ENCODE results near the gene TBX2. TPM values are rescaled to one million over a fixed set of nuclear protein-coding genes. Genes with fewer than 3 reads are reported as not detected.

Gene TBX2
- total and polyA plus RNA-seq, 2 of the 13 experiments (the other 11 are each of a cell fraction or from before 2014, with no cell fraction given), result 2.8 to 15.3 TPM

DNA sequence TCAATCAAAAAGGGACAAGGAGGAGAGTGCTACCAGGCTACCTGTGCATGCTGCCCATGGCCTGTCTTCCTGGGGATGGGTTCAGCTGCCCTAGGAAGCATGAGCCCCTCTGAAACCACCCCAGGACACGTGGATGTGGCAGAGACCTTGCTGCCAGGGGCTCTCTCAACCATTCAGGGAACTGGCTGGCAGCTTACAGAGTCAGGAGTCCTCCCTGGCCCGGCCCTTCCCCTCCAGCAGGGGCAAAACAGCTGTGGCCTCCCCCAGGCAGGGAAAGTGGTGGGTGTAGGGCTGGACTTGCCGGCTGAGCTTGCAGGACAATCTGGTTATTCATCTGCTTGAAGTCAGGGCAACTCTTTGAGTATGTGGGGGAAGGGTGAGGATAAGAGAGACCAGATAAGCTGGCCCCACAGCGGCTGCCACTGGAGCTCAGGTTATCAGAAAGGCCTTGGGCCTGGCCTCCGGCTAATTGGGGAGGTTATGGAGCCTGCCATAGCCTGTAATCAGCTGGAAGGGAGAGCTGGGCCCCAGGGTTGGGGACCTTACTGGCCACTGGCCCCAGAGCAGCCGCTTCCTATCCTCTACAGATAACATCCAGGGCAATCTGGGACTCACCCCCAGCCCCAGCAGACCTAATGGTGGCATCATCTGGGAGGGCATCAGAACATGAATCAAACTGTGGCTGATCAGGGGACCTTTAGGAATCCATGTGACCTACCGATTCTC lies 5.6 kb upstream of the TBX2 start (continued):
- TF ChIP-seq ZNF484 (CRISPR knock-in tag; IDR thresholded peaks at IDR 0.05; ENCODE audit: borderline replicate concordance, low read depth), result no peak
- no peak for TF ChIP-seq ZNF816 (CRISPR knock-in tag; IDR thresholded peaks at IDR 0.05; ENCODE audit: borderline replicate concordance)
- peak; percentile 79 for TF ChIP-seq NR2F6 (IDR thresholded peaks at IDR 0.05)
- peak; percentile 75 for TF ChIP-seq NR2F6 (CRISPR knock-in tag; IDR thresholded peaks at IDR 0.05)
- no peak for TF ChIP-seq ZNF75D (CRISPR knock-in tag; IDR thresholded peaks at IDR 0.05; ENCODE audit: borderline replicate concordance)
- peak; percentile 94; the same call in 1 of the 2 replicates for TF ChIP-seq REPIN1 (CRISPR knock-in tag; IDR thresholded peaks at IDR 0.05; ENCODE audit: borderline replicate concordance, low read depth)
- TF ChIP-seq ZSCAN29 (CRISPR knock-in tag; conservative IDR thresholded peaks at IDR 0.05), result peak; percentile 95
- TF ChIP-seq MXD4 (CRISPR knock-in tag; IDR thresholded peaks at IDR 0.05), result no peak
- peak; percentile 48; the same call in 1 of the 2 replicates for TF ChIP-seq ZNF563 (CRISPR knock-in tag; IDR thresholded peaks at IDR 0.05)
- no peak; the same call in 1 of the 2 replicates for TF ChIP-seq HOXA5 (CRISPR knock-in tag; IDR thresholded peaks at IDR 0.05)
- no peak for TF ChIP-seq SP2 (CRISPR knock-in tag; IDR thresholded peaks at IDR 0.05)
- TF ChIP-seq PHF8 (CRISPR knock-in tag; IDR thresholded peaks at IDR 0.05), result peak; percentile 47; the same call in 1 of the 2 replicates
- no peak for TF ChIP-seq ARID2 (CRISPR knock-in tag; IDR thresholded peaks at IDR 0.05; ENCODE audit: borderline replicate concordance)
- no peak for TF ChIP-seq GTF2F1 (IDR thresholded peaks at IDR 0.05; ENCODE audit: low read length)
- TF ChIP-seq ZNF296 (CRISPR knock-in tag; conservative IDR thresholded peaks at IDR 0.05), result no peak
- no peak for TF ChIP-seq U2AF2 (IDR thresholded peaks at IDR 0.05; ENCODE audit: low read depth, low read length)
- TF ChIP-seq ZNF274 (CRISPR knock-in tag; IDR thresholded peaks at IDR 0.05), result no peak
- no peak for TF ChIP-seq ZSCAN30 (CRISPR knock-in tag; IDR thresholded peaks at IDR 0.05)
- TF ChIP-seq POLR2A (IDR thresholded peaks at IDR 0.05; ENCODE audit: insufficient read depth in 1 of 2, low read depth in 2 of 2, low read length in 2 of 2), result 0 out of 4 replicates have a peak, but pooled peaks of 1 of the 2 experiments have one; percentile 38
- no peak for TF ChIP-seq NPAS2 (CRISPR knock-in tag; IDR thresholded peaks at IDR 0.05; ENCODE audit: borderline replicate concordance)
- TF ChIP-seq CREB1 (IDR thresholded peaks at IDR 0.05), result no peak
- no peak for TF ChIP-seq CREB1 (CRISPR knock-in tag; IDR thresholded peaks at IDR 0.05)
- TF ChIP-seq, protein P1, sequence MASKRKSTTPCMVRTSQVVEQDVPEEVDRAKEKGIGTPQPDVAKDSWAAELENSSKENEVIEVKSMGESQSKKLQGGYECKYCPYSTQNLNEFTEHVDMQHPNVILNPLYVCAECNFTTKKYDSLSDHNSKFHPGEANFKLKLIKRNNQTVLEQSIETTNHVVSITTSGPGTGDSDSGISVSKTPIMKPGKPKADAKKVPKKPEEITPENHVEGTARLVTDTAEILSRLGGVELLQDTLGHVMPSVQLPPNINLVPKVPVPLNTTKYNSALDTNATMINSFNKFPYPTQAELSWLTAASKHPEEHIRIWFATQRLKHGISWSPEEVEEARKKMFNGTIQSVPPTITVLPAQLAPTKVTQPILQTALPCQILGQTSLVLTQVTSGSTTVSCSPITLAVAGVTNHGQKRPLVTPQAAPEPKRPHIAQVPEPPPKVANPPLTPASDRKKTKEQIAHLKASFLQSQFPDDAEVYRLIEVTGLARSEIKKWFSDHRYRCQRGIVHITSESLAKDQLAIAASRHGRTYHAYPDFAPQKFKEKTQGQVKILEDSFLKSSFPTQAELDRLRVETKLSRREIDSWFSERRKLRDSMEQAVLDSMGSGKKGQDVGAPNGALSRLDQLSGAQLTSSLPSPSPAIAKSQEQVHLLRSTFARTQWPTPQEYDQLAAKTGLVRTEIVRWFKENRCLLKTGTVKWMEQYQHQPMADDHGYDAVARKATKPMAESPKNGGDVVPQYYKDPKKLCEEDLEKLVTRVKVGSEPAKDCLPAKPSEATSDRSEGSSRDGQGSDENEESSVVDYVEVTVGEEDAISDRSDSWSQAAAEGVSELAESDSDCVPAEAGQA (IDR thresholded peaks at IDR 0.05; ENCODE audit: low read depth), result no peak
- TF ChIP-seq, protein P1 (CRISPR knock-in tag; IDR thresholded peaks at IDR 0.05; ENCODE audit: borderline replicate concordance), result no peak
- TF ChIP-seq ZNF772 (CRISPR knock-in tag; IDR thresholded peaks at IDR 0.05), result peak; percentile 91
- TF ChIP-seq, protein P2, sequence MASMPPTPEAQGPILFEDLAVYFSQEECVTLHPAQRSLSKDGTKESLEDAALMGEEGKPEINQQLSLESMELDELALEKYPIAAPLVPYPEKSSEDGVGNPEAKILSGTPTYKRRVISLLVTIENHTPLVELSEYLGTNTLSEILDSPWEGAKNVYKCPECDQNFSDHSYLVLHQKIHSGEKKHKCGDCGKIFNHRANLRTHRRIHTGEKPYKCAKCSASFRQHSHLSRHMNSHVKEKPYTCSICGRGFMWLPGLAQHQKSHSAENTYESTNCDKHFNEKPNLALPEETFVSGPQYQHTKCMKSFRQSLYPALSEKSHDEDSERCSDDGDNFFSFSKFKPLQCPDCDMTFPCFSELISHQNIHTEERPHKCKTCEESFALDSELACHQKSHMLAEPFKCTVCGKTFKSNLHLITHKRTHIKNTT (CRISPR knock-in tag; IDR thresholded peaks at IDR 0.05), result no peak
